Activated naive CD4-positive, alpha-beta T cell (primary cell): ENCODE measurements around the gene GFY.
"Not testable (repeated sequence)": the region's sequence is repeated elsewhere in the genome, so short reads cannot be mapped to it uniquely, and the experiment has no call there.

ENCODE experiments used
- DNase-seq, 4 experiments: peaks; one replicate each; lab custom pipeline; 2025; lab: John Stamatoyannopoulos, UW

GFY gene

DNA sequence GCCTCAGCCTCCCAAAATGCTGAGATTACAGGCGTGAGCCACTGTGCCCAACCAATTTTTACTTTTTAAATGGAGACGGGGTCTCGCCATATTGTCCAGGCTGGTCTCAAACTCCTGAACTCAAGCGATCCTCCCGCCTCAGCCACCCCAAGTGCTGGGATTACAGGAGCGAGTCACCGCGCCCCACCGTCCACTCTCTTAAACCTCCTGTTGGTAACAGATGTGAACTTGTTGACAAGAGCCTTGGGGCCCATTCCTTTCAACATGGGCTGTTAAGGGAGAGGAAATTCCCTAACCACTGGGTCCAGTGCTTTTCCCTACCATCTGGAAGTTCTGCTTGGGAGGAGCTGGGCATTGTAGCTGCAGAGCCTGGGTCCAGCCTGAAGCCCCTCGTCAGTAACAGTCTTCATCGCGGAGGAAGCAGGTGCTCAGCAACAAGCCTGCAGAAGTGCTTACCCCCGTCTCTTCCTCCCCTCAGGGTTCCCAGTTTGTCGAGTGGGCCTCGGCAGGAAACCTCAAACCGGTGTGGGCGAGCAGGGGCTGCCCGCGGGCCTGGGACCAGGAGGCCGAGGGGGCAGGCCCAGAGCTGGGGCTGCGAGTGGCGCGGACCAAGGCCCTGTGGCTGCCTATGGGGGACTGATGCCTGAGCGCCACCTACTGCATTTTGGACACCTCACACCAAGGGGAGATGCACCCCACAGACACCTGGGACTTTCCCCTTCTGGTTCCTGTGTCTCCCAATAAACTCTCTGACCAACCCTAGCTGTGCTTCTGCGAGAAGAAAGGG lies 44.8 kb downstream of the GFY start:
- DNase-seq = peak in 2 of 4 experiments; percentile 25 to 45

DNA sequence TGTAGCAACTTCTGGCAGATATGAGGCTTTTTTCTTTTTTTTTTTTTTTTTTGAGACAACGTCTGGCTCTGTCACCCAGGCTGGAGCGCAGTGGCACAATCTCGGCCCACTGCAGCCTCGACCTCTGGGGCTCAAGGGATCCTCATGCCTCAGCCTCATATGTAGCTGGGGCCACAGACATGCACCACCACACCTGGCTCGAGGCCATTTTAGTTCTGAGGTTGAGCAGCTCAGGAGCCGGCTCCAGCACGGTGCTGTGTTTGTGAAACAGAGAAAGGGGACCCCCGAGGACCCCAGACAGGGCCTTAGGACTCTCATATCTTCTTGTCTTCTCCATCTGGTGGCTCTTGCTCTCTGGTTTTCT lies 45.4 kb downstream of the GFY start:
- DNase-seq = no peak

DNA sequence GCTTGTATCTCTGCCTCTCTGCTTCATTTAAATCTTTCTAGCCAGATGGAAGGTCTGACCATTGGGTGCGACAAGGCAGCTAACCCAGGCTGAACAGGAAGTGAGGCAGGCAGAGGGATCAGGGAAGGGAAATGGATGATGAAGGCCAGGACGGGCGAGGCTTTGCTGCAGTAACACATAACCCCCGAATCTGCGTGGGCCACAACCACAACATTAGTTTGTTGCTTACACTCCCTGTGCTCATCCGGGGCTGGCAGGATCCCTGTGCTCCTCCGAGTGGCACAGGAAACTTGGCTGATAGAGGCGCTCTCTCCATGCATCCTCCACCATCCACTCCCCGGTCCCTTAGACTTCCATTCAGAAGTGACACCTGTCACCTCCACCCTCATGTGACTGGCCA lies 47.7 kb downstream of the GFY start:
- no peak for DNase-seq

DNA sequence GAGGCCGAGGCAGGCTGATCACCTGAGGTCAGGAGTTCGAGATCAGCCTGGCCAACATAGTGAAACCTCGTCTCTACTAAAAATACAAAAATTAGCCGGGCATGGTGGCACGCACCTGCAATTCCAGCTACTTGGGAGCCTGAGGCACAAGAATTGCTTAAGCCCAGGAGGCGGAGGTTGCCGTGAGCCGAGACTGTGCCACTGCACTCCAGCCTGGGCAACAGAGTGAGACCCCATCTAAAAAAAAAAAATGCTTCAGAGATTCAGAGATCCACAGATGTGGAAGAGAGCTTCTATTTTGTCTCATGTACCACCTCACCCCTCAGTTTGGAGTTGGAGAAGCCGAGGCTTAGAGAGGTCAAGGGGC lies 48.3 kb downstream of the GFY start:
- DNase-seq = not testable (repeated sequence)

GRCh38 chr19:49473868-49474541 lies 48.8 kb downstream of the GFY start, which contains the start of gene FLT3LG:
Gene FLT3LG, plus strand, starts transcription at chr19:49474215. Its CDS starts 425 bp downstream, at chr19:49474640.
- peak; percentile 81 to 89 (median 85) for DNase-seq

- DNase-seq = no peak
These were observed 49.3 kb downstream of the GFY start for GRCh38 chr19:49474542-49474924.

- no peak for DNase-seq
These were observed 50.2 kb downstream of the GFY start for GRCh38 chr19:49475191-49475917.

DNA sequence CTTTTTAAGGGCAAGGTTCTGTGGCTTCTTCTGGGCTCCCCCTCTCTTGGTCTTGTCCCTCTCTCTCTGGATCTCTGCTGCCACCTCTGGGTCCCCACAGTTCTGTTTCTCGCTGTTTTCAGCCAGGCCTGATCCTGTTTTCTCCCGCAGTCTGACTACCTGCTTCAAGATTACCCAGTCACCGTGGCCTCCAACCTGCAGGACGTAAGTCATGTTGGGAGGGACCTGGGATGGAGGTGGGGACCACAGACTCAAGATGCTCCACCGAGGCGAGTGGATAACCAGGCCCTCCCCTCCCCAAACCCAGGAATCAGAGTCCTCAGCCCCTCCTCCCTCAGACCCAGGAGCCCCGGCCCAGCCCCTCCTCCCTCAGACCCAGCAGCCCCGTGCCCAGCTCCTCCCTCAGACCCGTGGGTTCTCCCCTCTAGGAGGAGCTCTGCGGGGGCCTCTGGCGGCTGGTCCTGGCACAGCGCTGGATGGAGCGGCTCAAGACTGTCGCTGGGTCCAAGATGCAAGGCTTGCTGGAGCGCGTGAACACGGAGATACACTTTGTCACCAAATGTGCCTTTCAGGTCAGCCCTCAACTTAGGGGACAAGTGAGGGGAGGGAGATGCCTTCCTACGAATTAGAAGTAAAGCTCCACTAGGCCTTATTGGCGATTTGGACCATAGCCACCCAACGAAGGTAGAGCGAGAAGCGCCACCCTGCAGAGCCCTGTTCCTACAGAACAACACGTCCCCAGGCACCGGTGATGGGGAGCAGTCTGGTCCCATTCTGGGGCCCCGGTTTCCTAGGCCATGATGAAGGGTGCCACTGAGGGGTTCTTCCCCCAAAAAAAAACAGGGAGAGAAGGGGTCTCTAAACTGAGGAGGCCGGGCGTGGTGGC lies 51.0 kb downstream of the GFY start:
- peak in 3 of 4 experiments; percentile 32 to 61 (median 36) for DNase-seq
